Testis (tissue), 3 donors: ENCODE measurements around the gene GUCD1. TPM values are rescaled to one million over a fixed set of nuclear protein-coding genes. Genes with fewer than 3 reads are reported as not detected.

Experiments used
- DNase-seq: peaks from one replicate; pipeline ENCODE4 v3.0.0-alpha.2; 2019
- H3K27ac ChIP-seq, 2 donors: fragments of 200-600 bp; sonication (generic); one replicate each; pipeline ENCODE4 v1.5.1; 2019
- H3K27me3 ChIP-seq: fragments of 200-600 bp; sonication (generic); one replicate; pipeline ENCODE4 v1.5.1; 2019
- H3K36me3 ChIP-seq: fragments of 200-600 bp; sonication (generic); one replicate; pipeline ENCODE4 v1.5.1; 2017; ENCODE audit warnings: low read depth; ENCODE audit errors: missing control alignments
- H3K4me1 ChIP-seq: fragments of 200-600 bp; sonication (generic); one replicate; pipeline ENCODE4 v1.5.1; 2019
- H3K4me3 ChIP-seq, 2 donors: fragments of 200-600 bp; sonication (generic); one replicate each; pipeline ENCODE4 v1.5.1; 2017 to 2019
- H3K9me3 ChIP-seq: fragments of 200-600 bp; sonication (generic); one replicate; pipeline ENCODE4 v1.5.1; 2017
- CTCF ChIP-seq, 3 experiments: fragments of 450-650 bp in 2 of 3; fragments of 200-600 bp in 1 of 3; sonication (generic) in 1 of 3; IDR thresholded peaks; one replicate each; pipeline ENCODE4 v1.5.1; 2016 to 2019; ENCODE audit warnings: antibody characterized with exemption in 3 of 3, mild to moderate bottlenecking in 2 of 3, moderate library complexity in 1 of 3
- POLR2A ChIP-seq: fragments of 450-650 bp; IDR thresholded peaks from one replicate; pipeline ENCODE4 v1.6.1; 2017; ENCODE audit warnings: antibody characterized with exemption, mild to moderate bottlenecking, moderate library complexity
- WGBS, 2 donors: methylation state at CpG; one replicate each; pipeline ENCODE4 v1.1.5; 2018; 5-methylcytosine and 5-hydroxymethylcytosine counted together
- intact Hi-C: fragments of 100-400 bp; cut with DNase I; formaldehyde crosslinking; loops from one replicate; pipeline ENCODE4 v1.15.1; 2023; ENCODE audit warnings: low total_unique reads
- polyA plus RNA-seq: library from polyadenylated mRNA; stranded (reverse); fragments of 350-450 nt; fragmentation: Illumina TruSeq; extraction: RNeasy Lipid Tissue Mini Kit (QIAGEN cat#74804); gene quantifications from one replicate; pipeline ENCODE4 v1.2.3, GENCODE V29; 2014; ENCODE audit warnings: low read depth, low replicate concordance; ENCODE audit not compliant: insufficient read depth
- total RNA-seq, 2 donors: library from RNA; depleted of rRNA; stranded (reverse); fragments of >200 nt; gene quantifications; one replicate each; pipeline ENCODE4 v1.2.3, GENCODE V29; 2016

GUCD1 gene
- total and polyA plus RNA-seq, 3 donors from 2014 or later: 91.7 to 123 (median 93.6) TPM

GRCh38 chr22:24584871-24585411, 30.0 kb upstream of the GUCD1 start:
- Histone ChIP-seq H3K4me1 (peaks cover 50% of the 10 kb centered on the region), H3K9me3 (no peaks in the 10 kb centered on the region), H3K27ac (peak overlapping the region; percentile 76 to 81), H3K4me3 (no peak overlapping the region), H3K27me3 (no peaks in the 10 kb centered on the region), H3K36me3 (no peaks in the 10 kb centered on the region)
- intact Hi-C loops: no loop called here
- no peak for DNase-seq
- 59 to 100% methylated on average over 1 to 10 of the region's 10 CpGs for WGBS, 2 donors
- no peak for TF ChIP-seq CTCF (IDR thresholded peaks at IDR 0.05)
- no peak for TF ChIP-seq POLR2A

- no peaks in the 10 kb centered on the region for H3K9me3 ChIP-seq
- 69 to 79% methylated on average over 5 of the region's 5 CpGs for WGBS, 2 donors
- H3K27me3 ChIP-seq: no peaks in the 10 kb centered on the region
- peaks cover 43% of the 10 kb centered on the region for H3K4me1 ChIP-seq
- H3K27ac ChIP-seq: peak overlapping the region; percentile 76 to 81
- no peak for DNase-seq
- no peaks in the 10 kb centered on the region for H3K36me3 ChIP-seq
- no peak for TF ChIP-seq CTCF (IDR thresholded peaks at IDR 0.05)
- no peak for TF ChIP-seq POLR2A
- H3K4me3 ChIP-seq: no peak overlapping the region
- intact Hi-C loops: no loop called here
Observed at GRCh38 chr22:24584166-24584790, 29.3 kb upstream of the GUCD1 start.

GRCh38 chr22:24583221-24584165, 28.6 kb upstream of the GUCD1 start:
- Histone ChIP-seq H3K4me1 (peaks cover 37% of the 10 kb centered on the region), H3K36me3 (no peaks in the 10 kb centered on the region), H3K27ac (peak overlapping the region; percentile 76 to 81), H3K4me3 (no peak overlapping the region), H3K9me3 (no peaks in the 10 kb centered on the region), H3K27me3 (no peaks in the 10 kb centered on the region)
- intact Hi-C loops: no loop called here
- no peak for TF ChIP-seq POLR2A
- no peak for TF ChIP-seq CTCF (IDR thresholded peaks at IDR 0.05)
- peak; percentile 73 for DNase-seq
- 44 to 47% methylated on average over 12 to 19 of the region's 19 CpGs for WGBS, 2 donors

- DNase-seq: no peak
- WGBS, 2 donors: 71 to 89% methylated on average over 11 to 12 of the region's 12 CpGs
- no peaks in the 10 kb centered on the region for H3K36me3 ChIP-seq
- no peaks in the 10 kb centered on the region for H3K9me3 ChIP-seq
- H3K4me3 ChIP-seq: no peak overlapping the region
- no peaks in the 10 kb centered on the region for H3K27me3 ChIP-seq
- H3K27ac ChIP-seq: peak overlapping the region; percentile 76 to 81
- intact Hi-C loops: no loop called here
- H3K4me1 ChIP-seq: peaks cover 28% of the 10 kb centered on the region
- no peak for TF ChIP-seq CTCF (IDR thresholded peaks at IDR 0.05)
- TF ChIP-seq POLR2A: no peak
Observed at GRCh38 chr22:24582056-24582814, 27.3 kb upstream of the GUCD1 start.
